Large intestine (tissue), 12 donors: ENCODE measurements around the gene PLAC9. TPM values are rescaled to one million over a fixed set of nuclear protein-coding genes. Genes with fewer than 3 reads are reported as not detected.
"Not testable (repeated sequence)": the region's sequence is repeated elsewhere in the genome, so short reads cannot be mapped to it uniquely, and the experiment has no call there.

Source experiments
- DNase-seq, 2 donors: peaks; one replicate each; pipeline versions ENCODE4 v3.0.0 to v3.0.0-alpha.2; 2013
- H3K27ac ChIP-seq: one replicate; pipeline ENCODE4 v1.5.1; 2013; ENCODE audit warnings: low read length
- H3K27me3 ChIP-seq: 2 replicates; pipeline ENCODE4 v1.6.1; 2013; ENCODE audit warnings: low read length; ENCODE audit not compliant: control insufficient read depth, insufficient read depth
- H3K36me3 ChIP-seq: 2 replicates; pipeline ENCODE4 v1.6.1; 2013; ENCODE audit warnings: low read length; ENCODE audit not compliant: control insufficient read depth, insufficient read depth
- H3K4me1 ChIP-seq: one replicate; pipeline ENCODE4 v1.6.1; 2013; ENCODE audit warnings: low read length; ENCODE audit not compliant: control insufficient read depth, insufficient read depth
- H3K4me3 ChIP-seq: one replicate; pipeline ENCODE4 v1.5.1; 2013; ENCODE audit warnings: low read length
- H3K9me3 ChIP-seq: one replicate; pipeline ENCODE4 v1.6.1; 2013; ENCODE audit warnings: mild to moderate bottlenecking, low read depth, low read length, moderate library complexity; ENCODE audit not compliant: control insufficient read depth
- WGBS: methylation state at CpG from one replicate; pipeline ENCODE4 v1.1.5; 2013; ENCODE audit warnings: low lambda C conversion rate; ENCODE audit not compliant: insufficient coverage; 5-methylcytosine and 5-hydroxymethylcytosine counted together
- long read RNA-seq, 11 donors: transcript quantifications; one replicate each; lab custom pipeline, GENCODE V29; 2026
- polyA plus RNA-seq: library from polyadenylated mRNA; unstranded; fragments of 120-200 nt; gene quantifications from one replicate; pipeline ENCODE4 v1.2.1, GENCODE V29; 2013

PLAC9 gene
- 17.8 TPM for polyA plus RNA-seq
- long read RNA-seq, donor 1, transcript PLAC9-201 (4 exons, 785 nt) = major isoform, 6 of 6 reads
- long read RNA-seq, donor 1, partial matches to known transcripts = 0 of 6 reads
- long read RNA-seq, donor 1, other reads (novel, unspliced or antisense) = 0 of 6 reads
- long read RNA-seq, donor 2, transcript PLAC9-201 (4 exons, 785 nt) = major isoform, 12 of 12 reads
- long read RNA-seq, donor 2, partial matches to known transcripts = 0 of 12 reads
- long read RNA-seq, donor 2, other reads (novel, unspliced or antisense) = 0 of 12 reads
- long read RNA-seq, donor 3 = 0 reads
- long read RNA-seq, donor 4 = 0 reads
- long read RNA-seq, donor 5, transcript PLAC9-201 (4 exons, 785 nt) = major isoform, 25 of 25 reads
- long read RNA-seq, donor 5, partial matches to known transcripts = 0 of 25 reads
- long read RNA-seq, donor 5, other reads (novel, unspliced or antisense) = 0 of 25 reads
- long read RNA-seq, donor 6, transcript PLAC9-201 (4 exons, 785 nt) = major isoform, 12 of 201 reads
- long read RNA-seq, donor 6, partial matches to known transcripts = 156 of 201 reads
- long read RNA-seq, donor 6, other reads (novel, unspliced or antisense) = 33 of 201 reads
- long read RNA-seq, donor 7, transcript PLAC9-201 (4 exons, 785 nt) = major isoform, 20 of 23 reads
- long read RNA-seq, donor 7, partial matches to known transcripts = 0 of 23 reads
- long read RNA-seq, donor 7, other reads (novel, unspliced or antisense) = 0 of 23 reads
- long read RNA-seq, donor 8, transcript PLAC9-201 (4 exons, 785 nt) = major isoform, 25 of 185 reads
- long read RNA-seq, donor 8, partial matches to known transcripts = 129 of 185 reads
- long read RNA-seq, donor 8, other reads (novel, unspliced or antisense) = 29 of 185 reads
- long read RNA-seq, donor 9, partial matches to known transcripts = 0 of 4 reads
- long read RNA-seq, donor 9, other reads (novel, unspliced or antisense) = 0 of 4 reads
- long read RNA-seq, donor 10, transcript PLAC9-201 (4 exons, 785 nt) = major isoform, 8 of 134 reads
- long read RNA-seq, donor 10, partial matches to known transcripts = 80 of 134 reads
- long read RNA-seq, donor 10, other reads (novel, unspliced or antisense) = 45 of 134 reads
- long read RNA-seq, donor 11, transcript PLAC9-201 (4 exons, 785 nt) = major isoform, 7 of 7 reads
- long read RNA-seq, donor 11, partial matches to known transcripts = 0 of 7 reads
- long read RNA-seq, donor 11, other reads (novel, unspliced or antisense) = 0 of 7 reads

DNA sequence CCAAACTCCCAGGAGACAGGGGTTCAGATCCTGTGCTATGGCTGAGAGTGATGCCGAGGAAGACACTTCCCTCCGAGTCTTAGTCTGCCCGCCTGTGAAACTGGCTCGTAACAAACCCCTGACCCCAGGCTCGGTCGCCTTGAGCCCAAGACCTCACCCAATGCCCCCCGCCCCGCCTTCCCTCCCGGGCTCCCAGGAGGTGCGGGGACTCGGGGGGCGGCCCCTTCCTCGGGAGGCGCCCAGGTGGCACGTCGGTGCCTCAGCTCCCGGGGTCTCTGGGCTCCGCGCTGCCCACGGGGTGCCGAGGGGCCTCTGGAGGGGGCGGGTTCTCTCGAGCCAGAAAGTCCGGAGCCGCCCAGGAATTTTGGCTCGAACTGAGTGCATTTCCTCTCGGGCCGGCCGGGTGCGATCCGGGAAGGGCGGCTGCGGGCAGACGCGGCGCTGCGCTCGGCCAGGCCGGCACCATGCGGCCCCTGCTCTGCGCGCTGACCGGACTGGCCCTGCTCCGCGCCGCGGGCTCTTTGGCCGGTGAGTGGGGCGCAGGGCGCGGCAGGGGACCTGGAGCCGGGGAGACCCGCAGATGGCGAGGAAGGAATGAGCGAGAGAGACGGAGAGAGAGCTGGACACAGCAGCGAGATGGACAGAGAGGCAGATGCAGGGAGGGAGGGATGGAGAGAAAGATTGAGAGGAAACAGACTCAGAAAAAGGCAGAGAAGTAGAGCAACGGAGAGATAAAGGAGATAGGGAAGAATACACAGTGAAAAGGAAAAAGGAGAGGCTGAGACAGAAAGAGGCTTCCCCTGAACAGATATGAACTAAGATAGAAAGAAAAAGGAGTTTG is at the start of gene PLAC9:
PLAC9 (plus strand) TSS at position 432 of the 841 bp plus-strand sequence; CDS start at position 465, 33 bp downstream.
- WGBS = 3% methylated on average over 4 of the region's 58 CpGs
- Histone ChIP-seq H3K4me1 (no peaks in the 10 kb centered on the region), H3K4me3 (peak within 1 kb of the TSS; percentile 26), H3K36me3 (no peaks in the 10 kb centered on the region), H3K27me3 (peaks cover 26% of the 10 kb centered on the region), H3K9me3 (no peaks in the 10 kb centered on the region), H3K27ac (no peak within 1 kb of the TSS)
- no peak for DNase-seq

DNA sequence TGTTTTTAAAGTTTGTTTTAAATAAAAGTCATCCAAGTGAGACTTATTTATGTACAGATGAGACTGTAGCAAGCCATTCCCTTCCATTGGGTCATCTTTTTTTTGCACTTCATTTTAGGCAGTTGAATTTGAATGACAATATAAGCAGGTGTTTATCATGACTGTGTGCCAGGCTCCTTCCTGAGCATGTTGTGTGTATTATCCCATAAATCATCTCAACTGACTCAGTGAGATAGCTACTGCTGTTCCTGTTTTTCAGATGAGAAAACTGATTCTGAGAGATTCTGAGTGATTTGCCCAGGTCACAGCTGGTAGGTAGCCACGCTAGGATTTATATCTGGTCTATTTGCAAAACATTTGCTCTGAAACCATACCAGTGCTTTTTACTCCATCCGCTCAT is 42.4 kb upstream of the PLAC9 start:
- no CpG with 5 or more reads among the region's 2 CpGs for WGBS
- no peak overlapping the region for H3K27ac ChIP-seq
- no peaks in the 10 kb centered on the region for H3K27me3 ChIP-seq
- H3K36me3 ChIP-seq = peaks cover 5% of the 10 kb centered on the region
- H3K4me1 ChIP-seq = no peaks in the 10 kb centered on the region
- H3K4me3 ChIP-seq = no peak overlapping the region
- DNase-seq = no peak
- H3K9me3 ChIP-seq = no peaks in the 10 kb centered on the region

DNA sequence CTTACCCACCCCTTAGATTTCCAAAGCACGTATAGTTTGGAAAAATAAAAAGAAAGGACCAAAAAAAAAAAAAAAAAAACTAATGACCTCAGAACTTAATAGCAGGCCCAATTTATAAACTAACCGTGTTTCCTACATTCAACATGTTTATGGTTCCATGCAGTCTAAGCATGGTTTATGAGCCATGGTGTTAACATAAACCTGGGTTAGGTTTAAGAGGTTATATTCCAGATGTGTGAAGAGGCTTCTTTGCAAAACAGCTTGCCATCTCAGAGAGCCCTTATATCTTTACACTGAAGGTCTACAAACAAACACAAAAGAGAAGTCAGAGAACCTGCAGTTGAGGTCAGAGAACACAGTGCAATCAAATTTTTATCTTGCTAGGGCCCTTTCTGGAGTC is 38.3 kb upstream of the PLAC9 start:
- peaks cover 5% of the 10 kb centered on the region for H3K36me3 ChIP-seq
- no peak for DNase-seq
- H3K4me3 ChIP-seq = no peak overlapping the region
- no peaks in the 10 kb centered on the region for H3K9me3 ChIP-seq
- no peak overlapping the region for H3K27ac ChIP-seq
- 70% methylated on average over 2 of the region's 2 CpGs for WGBS
- no peaks in the 10 kb centered on the region for H3K27me3 ChIP-seq
- no peaks in the 10 kb centered on the region for H3K4me1 ChIP-seq

DNA sequence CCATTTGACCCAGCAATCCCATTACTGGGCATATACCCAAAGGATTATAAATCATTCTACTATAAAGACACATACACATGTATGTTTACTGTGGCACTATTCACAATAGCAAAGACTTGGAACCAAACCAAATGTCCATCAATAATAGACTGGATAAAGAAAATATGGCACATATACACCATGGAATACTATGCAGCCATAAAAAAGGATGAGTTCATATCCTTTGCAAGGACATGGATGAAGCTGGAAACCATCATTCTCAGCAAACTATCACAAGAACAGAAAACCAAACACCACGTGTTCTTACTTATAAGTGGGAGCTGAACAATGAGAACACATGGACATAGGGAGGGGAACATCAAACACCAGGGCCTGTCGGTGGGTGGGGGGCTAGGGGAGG is 34.3 kb upstream of the PLAC9 start:
- not testable (repeated sequence) for H3K9me3 ChIP-seq, H3K4me1 ChIP-seq, H3K36me3 ChIP-seq, H3K27ac ChIP-seq, DNase-seq, H3K27me3 ChIP-seq, H3K4me3 ChIP-seq
- WGBS = no CpG with 5 or more reads among the region's 2 CpGs

DNA sequence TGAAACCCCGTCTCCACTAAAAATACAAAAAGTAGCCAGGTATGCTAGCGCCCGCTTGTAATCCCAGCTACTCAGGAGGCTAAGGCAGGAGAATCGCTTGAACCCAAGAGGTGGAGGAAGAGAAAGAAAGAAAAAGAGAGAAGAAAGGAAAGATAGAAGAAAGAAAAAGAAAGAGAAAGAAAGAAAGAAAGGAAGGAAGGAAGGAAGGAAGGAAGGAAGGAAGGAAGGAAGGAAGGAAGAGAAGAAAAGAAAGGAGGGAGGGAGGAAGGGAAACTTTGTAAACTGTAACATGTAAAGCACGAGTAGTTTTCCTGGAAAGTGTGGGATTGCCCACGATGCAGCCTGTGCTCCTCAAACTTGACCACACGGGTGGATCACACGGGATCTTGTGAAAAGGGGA is 33.2 kb upstream of the PLAC9 start:
- not testable (repeated sequence) for H3K27ac ChIP-seq, H3K4me3 ChIP-seq, DNase-seq, H3K4me1 ChIP-seq, H3K36me3 ChIP-seq, H3K27me3 ChIP-seq, H3K9me3 ChIP-seq
- WGBS = 100% methylated on average over 3 of the region's 8 CpGs

GRCh38 chr10:80100116-80100515 is 32.4 kb upstream of the PLAC9 start:
- no CpG with 5 or more reads among the region's 9 CpGs for WGBS
- Histone ChIP-seq H3K9me3 (no peaks in the 10 kb centered on the region), H3K36me3 (no peaks in the 10 kb centered on the region), H3K27ac (no peak overlapping the region), H3K4me1 (peaks cover 15% of the 10 kb centered on the region), H3K27me3 (no peaks in the 10 kb centered on the region), H3K4me3 (no peak overlapping the region)
- no peak for DNase-seq

DNA sequence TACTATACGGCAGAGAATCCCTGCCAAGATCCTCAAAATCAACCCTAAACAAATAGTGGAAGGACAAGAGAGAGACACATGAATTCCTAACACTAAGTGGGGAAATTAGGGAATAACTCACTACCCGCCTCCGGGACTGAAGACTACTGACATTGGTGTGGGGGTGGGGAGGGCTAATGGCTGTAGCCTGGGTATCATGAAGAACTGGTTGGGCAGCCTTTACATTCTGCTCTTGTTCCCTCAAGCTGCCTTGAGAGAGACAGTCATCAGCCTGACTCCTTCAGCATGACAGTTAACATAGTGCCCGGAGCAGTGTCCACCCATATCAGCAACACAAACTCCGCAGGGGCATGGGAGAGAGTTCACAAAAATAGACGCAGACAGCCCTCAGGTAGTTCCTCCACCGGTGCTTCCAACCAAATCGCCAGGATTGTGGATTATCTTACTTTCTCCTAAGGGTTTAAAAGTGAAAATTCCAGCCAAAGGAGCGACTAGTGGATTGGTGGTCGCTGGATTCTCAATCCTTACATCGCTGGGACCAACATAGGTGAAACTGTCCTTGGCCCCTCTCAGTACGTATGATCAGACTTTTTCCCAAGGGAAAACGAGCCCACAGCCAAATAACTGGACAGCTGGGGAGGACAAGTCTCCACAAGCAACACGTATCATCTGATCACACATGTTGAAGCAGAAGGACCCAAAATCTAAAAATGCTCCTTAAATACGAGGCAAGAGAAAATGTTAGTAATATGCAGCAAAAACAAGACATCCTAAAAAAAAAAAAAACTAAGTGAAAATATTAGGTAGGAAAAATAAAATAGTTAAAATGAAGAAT is 31.5 kb upstream of the PLAC9 start:
- no peak overlapping the region for H3K4me3 ChIP-seq
- no peaks in the 10 kb centered on the region for H3K9me3 ChIP-seq
- WGBS = 100% methylated on average over 1 of the region's 15 CpGs
- H3K27me3 ChIP-seq = no peaks in the 10 kb centered on the region
- no peak for DNase-seq
- no peaks in the 10 kb centered on the region for H3K36me3 ChIP-seq
- peaks cover 17% of the 10 kb centered on the region for H3K4me1 ChIP-seq
- no peak overlapping the region for H3K27ac ChIP-seq

GRCh38 chr10:80104066-80104926 is 28.2 kb upstream of the PLAC9 start:
- peak overlapping the region; percentile 39 for H3K27ac ChIP-seq
- peaks cover 9% of the 10 kb centered on the region for H3K9me3 ChIP-seq
- WGBS = 14% methylated on average over 1 of the region's 10 CpGs

More at GRCh38 chr10:80104066-80104926, 28.2 kb upstream of the PLAC9 start:
- Histone ChIP-seq H3K4me3 (no peak overlapping the region), H3K27me3 (no peaks in the 10 kb centered on the region), H3K4me1 (peaks cover 17% of the 10 kb centered on the region), H3K36me3 (no peaks in the 10 kb centered on the region)
- peak; percentile 54 to 83 for DNase-seq
